HG03066 (cell line): Measurements from ENCODE around the gene RNPEPL1.
"Not testable (repeated sequence)": the region's sequence is repeated elsewhere in the genome, so short reads cannot be mapped to it uniquely, and the experiment has no call there.

Experiments used
- ATAC-seq: cut with Tn5 transposase; IDR thresholded peaks from one replicate; pipeline ENCODE4 v1.9.1; 2021; ENCODE audit warnings: low read depth; ENCODE audit not compliant: unreplicated experiment

RNPEPL1 gene

GRCh38 chr2:240532031-240532775, 36.1 kb upstream of the RNPEPL1 start:
- ATAC-seq, result no peak

DNA sequence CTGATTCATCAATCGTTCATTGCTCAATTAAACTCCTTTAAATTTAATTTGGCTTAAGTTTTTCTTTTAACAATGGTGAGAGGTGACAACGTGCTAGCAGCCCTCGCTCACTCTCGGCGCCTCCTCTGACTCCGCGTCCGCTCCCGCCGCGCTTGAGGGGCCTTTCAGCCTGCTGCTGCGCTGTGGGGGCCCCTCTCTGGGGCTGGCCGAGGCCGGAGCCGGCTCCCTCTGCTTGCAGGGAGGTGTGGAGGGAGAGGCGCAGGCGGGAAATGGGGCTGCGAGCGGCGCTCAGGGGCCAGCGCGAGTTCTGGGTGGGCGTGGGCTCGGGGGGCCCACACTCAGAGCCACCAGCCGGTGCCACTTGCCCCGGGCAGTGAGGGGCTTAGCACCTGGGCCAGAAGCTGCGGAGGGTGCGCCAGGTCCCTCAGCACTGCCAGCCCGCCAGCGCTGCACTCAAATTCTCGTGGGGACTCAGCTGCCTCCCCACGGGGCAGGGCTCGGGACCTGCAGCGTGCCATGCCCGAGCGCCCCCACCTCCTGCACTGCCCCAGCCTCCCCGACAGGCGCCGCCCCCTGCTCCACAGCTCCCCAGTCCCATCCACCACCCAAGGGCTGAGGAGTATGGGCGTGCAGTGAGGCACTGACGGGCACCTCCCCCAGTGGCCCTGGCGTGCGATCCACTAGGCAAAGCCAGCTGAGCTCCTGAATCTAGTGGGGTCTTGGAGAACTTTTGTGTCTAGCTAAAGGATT, 30.1 kb upstream of the RNPEPL1 start:
- ATAC-seq, result no peak

DNA sequence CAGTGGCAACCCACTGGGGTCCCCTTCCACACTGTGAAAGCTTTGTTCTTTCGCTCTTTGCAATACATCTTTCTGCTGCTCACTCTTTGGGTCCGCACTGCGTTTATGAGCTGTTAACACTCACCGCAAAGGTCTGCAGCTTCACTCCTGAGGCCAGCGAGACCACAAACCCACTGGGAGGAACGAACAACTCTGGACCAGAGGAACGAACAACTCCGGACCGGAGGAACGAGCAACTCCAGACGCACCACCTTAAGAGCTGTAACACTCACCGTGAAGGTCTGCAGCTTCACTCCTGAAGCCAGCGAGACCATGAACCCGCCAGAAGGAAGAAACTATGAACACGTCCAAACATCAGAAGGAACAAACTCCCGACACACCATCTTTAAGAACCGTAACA, 29.2 kb upstream of the RNPEPL1 start:
- ATAC-seq, result not testable (repeated sequence)

DNA sequence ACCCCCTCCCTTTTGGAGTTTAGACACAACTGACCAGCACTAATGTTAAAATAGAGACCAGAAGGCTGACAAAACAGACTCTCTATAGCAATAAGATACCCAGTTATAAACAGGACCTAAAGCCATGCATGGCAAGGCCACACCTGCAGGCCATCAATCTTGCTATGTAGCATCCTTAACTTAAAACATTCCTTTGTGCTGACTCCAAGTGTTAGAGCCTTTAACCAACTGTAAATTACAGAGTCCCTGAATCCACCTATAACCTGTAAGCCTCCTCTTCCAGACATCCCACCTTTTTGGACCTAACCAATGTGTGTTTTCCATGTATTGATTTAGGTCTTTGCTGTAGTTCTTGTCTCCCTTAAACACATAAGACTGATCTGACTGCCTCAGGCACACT, 28.4 kb upstream of the RNPEPL1 start:
- no peak for ATAC-seq

- ATAC-seq, result no peak
Measured at GRCh38 chr2:240551288-240551687, 17.0 kb upstream of the RNPEPL1 start.

DNA sequence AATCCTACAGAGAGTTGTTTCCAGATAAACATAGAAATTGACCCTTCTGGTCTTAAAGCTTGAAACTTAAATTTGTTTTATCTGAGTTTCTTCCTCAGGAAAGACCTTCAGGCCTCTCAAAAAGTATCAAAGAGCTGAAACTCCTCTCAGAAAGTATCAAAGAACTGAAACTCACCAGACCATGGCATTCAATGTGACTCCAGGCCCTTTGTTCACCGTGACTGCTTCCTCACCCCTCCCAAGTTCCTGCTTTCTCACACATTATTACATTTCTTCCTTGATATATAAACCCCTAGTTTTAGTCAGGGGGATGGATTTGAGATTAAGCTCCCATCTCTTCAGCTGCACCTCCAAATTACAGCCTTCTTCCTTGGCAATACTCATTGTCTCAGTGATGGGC, 16.5 kb upstream of the RNPEPL1 start:
- no peak for ATAC-seq

- no peak for ATAC-seq
Measured at GRCh38 chr2:240553956-240554480, 14.3 kb upstream of the RNPEPL1 start.

GRCh38 chr2:240554767-240555493, 13.4 kb upstream of the RNPEPL1 start:
- ATAC-seq, result no peak

GRCh38 chr2:240555541-240556250, 12.6 kb upstream of the RNPEPL1 start:
- ATAC-seq, result no peak

- no peak for ATAC-seq
Measured at GRCh38 chr2:240556553-240557100, 11.7 kb upstream of the RNPEPL1 start.

GRCh38 chr2:240557101-240557751, 11.1 kb upstream of the RNPEPL1 start:
- ATAC-seq, result no peak

GRCh38 chr2:240557808-240558207, 10.5 kb upstream of the RNPEPL1 start, which contains the start of gene ANKMY1:
TSS of gene ANKMY1 (minus strand) at chr2:240557988. CDS start at chr2:240557335, 653 bp downstream.
- no peak for ATAC-seq

DNA sequence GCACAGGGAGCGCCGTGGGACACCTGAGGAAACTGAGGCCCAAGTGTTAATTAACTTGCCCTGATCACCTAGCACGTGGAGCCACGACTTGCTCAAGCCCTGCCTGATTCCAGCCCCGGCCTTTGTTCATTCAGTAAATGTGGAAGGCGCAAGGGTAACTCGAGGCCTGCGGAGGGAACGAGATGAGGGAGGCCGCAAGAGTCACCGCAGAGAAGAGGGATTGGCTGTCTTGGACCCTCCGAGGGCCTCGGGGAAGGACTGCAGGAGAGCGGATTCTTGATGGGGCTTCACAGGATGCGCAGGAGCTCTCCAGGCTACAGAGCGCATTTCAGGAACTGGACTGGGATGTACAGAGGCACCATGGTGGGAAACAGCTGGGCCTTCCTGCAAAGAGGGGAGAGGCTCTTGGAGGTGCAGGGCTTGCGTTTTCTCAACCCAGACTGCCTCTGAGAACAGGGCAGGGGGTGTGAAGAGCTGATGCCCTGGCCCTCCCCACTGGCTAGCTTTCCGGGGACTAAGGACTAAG, 10.0 kb upstream of the RNPEPL1 start:
- no peak for ATAC-seq

DNA sequence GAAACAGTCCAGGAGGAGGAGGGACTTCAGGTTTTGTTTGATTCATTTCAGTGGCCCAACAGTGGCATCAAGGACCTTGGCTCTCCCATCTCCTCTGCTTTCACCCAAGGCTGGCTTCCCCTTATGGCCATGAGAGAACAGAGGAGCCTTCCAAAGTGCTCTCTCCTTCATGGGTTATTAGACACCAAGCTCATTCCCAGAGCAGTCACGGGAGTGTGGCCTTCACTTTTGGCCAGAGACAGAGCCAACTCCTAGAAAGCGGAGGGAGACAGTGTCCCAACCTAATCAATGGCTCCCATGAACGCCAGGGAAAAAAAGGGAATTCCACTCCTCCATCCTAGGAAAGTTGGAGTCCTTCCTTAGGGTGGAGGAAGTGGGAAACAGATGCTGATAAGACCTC, 9.0 kb upstream of the RNPEPL1 start:
- no peak for ATAC-seq

DNA sequence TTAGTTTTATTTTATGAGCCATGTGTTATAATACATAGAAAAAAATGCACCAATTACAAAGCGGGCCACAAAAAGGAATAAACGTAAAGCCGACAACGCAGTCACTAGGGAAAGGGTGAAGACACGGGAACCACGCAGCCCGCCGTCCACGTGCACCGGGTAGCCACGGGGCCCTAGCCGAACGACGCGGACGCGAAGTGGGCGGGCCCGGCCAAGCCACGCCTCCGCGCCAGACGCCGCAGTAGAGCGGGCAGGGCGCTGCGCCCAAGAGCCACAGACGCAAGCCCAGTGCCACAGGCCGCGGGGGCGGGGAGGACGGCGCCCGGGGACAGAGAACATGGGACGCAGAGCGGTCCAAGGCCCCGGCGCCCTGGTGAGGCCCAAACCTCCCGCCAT, 8.2 kb upstream of the RNPEPL1 start, which contains the start of gene DUSP28:
Gene DUSP28, plus strand, starts transcription at position 274 of the 396 bp plus-strand sequence. CDS start 328 bp downstream, outside the sequence.
- peak; percentile 55 for ATAC-seq

DNA sequence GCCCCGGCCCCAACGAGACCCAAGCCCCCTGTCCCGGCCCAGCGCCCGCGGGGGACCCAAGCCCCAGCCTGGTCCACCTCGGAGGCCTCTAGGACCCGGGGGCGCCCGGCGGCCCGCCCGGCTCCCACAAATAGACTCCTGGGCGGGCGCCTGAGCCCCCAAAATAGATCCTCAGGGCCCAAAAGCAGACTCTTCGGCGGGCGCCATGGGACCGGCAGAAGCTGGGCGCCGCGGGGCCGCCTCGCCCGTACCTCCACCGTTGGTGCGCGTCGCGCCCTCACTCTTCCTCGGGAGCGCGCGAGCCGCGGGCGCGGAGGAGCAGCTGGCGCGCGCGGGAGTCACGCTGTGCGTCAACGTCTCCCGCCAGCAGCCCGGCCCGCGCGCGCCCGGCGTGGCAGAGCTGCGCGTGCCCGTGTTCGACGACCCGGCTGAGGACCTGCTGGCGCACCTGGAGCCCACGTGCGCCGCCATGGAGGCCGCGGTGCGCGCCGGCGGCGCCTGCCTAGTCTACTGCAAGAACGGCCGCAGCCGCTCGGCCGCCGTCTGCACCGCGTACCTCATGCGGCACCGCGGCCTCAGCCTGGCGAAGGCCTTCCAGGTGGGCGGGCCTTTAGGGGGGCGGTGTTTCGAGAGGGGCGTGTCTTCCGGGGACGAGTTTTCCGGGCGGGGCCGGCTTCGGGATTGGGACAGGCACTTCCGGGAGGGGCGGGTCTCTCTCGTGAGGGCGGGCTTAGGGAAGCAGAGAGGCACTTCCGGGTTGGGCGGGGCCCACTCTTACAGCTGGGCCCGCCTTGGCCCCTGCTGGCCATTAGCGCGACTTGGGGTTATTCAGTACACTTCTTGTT, 7.6 kb upstream of the RNPEPL1 start:
- peak; percentile 47 for ATAC-seq

DNA sequence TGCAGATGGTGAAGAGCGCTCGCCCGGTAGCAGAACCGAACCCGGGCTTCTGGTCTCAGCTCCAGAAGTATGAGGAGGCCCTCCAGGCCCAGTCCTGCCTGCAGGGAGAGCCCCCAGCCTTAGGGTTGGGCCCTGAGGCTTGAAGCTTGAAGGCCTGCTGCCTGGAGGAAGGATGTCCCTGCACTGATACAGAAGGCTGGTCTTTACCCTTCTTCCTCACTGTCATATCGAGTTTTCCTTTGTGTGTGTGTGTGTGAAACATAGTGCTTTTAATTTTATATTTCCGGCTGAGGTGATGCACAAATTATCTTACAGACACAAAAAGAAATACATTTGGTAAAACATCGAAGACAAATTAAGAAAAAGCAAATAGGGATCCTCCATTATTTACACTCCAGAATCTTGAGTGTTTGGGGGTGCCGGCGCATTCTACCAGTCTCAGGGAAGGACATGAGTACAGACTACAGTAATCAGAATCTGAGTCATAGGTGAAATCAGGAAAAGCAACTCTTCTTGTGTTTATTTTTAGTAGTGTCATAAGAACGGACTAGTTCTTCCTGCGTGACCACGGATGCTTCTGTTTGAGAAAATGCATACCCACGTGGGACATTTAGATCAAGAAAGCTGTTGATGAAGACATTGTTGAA, 6.8 kb upstream of the RNPEPL1 start:
- ATAC-seq, result no peak

GRCh38 chr2:240563231-240563630, 5.1 kb upstream of the RNPEPL1 start:
- not testable (repeated sequence) for ATAC-seq
